Activated naive CD4-positive, alpha-beta T cell treated with anti-CD3 and anti-CD28 coated beads, Interleukin-2, amount 50 U/mL, for 72 hours (primary cell): Measurements from ENCODE around the gene GRIK3. TPM values are rescaled to one million over a fixed set of nuclear protein-coding genes. Genes with fewer than 3 reads are reported as not detected.

ENCODE experiments used
- ATAC-seq, 2 donors: fragments of 150-1000 bp; cut with Tn5 transposase; 2 replicates each; pipeline ENCODE4 v1.10.0; 2021; ENCODE audit warnings: mild to moderate bottlenecking in 2 of 2, moderate library complexity in 2 of 2
- DNase-seq, 2 donors: peaks; one replicate each; pipeline ENCODE4 v3.0.0; 2021 to 2022; ENCODE audit warnings: low spot score in 2 of 2
- H3K27ac Mint-ChIP-seq, 2 donors: one replicate each; pipeline ENCODE4 v1.8.0; 2022; ENCODE audit warnings: mild to moderate bottlenecking in 2 of 2, mixed read lengths in 2 of 2
- H3K36me3 Mint-ChIP-seq, 2 donors: one replicate each; pipeline ENCODE4 v1.8.0; 2022; ENCODE audit warnings: mixed read lengths in 2 of 2
- H3K9me3 Mint-ChIP-seq, 2 donors: one replicate each; pipeline ENCODE4 v1.8.0; 2022; ENCODE audit warnings: mixed read lengths in 2 of 2
- total RNA-seq, 2 donors: library from RNA; stranded (reverse); gene quantifications; one replicate each; pipeline ENCODE4 v1.2.3, GENCODE V29; 2022

Gene GRIK3
- total RNA-seq, 2 donors from 2014 or later = not detected

- DNase-seq = no peak
- no peak for ATAC-seq
Observed at GRCh38 chr1:37056325-37056724, 22.0 kb upstream of the GRIK3 start.

GRCh38 chr1:37055631-37056030, 21.3 kb upstream of the GRIK3 start:
- H3K9me3 Mint-ChIP-seq = no peaks in the 10 kb centered on the region
- ATAC-seq = no peak
- no peak overlapping the region for H3K27ac Mint-ChIP-seq

More at GRCh38 chr1:37056325-37056724, 22.0 kb upstream of the GRIK3 start:
- no peaks in the 10 kb centered on the region for H3K9me3 Mint-ChIP-seq
- H3K27ac Mint-ChIP-seq = no peak overlapping the region
- no peaks in the 10 kb centered on the region for H3K36me3 Mint-ChIP-seq

GRCh38 chr1:37053173-37053572, 18.9 kb upstream of the GRIK3 start:
- Mint-ChIP-seq H3K9me3 (no peaks in the 10 kb centered on the region), H3K27ac (no peak overlapping the region), H3K36me3 (no peaks in the 10 kb centered on the region)
- ATAC-seq (no peak), DNase-seq (no peak)

More at GRCh38 chr1:37055631-37056030, 21.3 kb upstream of the GRIK3 start:
- no peak for DNase-seq
- no peaks in the 10 kb centered on the region for H3K36me3 Mint-ChIP-seq

GRCh38 chr1:37052120-37052519, 17.8 kb upstream of the GRIK3 start:
- H3K9me3 Mint-ChIP-seq = no peaks in the 10 kb centered on the region
- ATAC-seq (no peak), DNase-seq (no peak)
- no peaks in the 10 kb centered on the region for H3K36me3 Mint-ChIP-seq
- no peak overlapping the region for H3K27ac Mint-ChIP-seq

GRCh38 chr1:37051346-37051745, 17.0 kb upstream of the GRIK3 start:
- no peak for ATAC-seq
- H3K9me3 Mint-ChIP-seq = no peaks in the 10 kb centered on the region
- DNase-seq = no peak
- H3K27ac Mint-ChIP-seq = no peak overlapping the region
- H3K36me3 Mint-ChIP-seq = no peaks in the 10 kb centered on the region

GRCh38 chr1:37047542-37047941, 13.2 kb upstream of the GRIK3 start:
- Mint-ChIP-seq H3K9me3 (no peaks in the 10 kb centered on the region), H3K36me3 (no peaks in the 10 kb centered on the region), H3K27ac (no peak overlapping the region)
- no peak for DNase-seq
- no peak for ATAC-seq

GRCh38 chr1:37043101-37043500, 8.8 kb upstream of the GRIK3 start:
- no peak overlapping the region for H3K27ac Mint-ChIP-seq
- no peak for ATAC-seq
- peaks cover 0 to 5% of the 10 kb centered on the region in 2 donors for H3K36me3 Mint-ChIP-seq
- H3K9me3 Mint-ChIP-seq = no peaks in the 10 kb centered on the region
- DNase-seq = no peak

- no peak for ATAC-seq
- DNase-seq = no peak
- Mint-ChIP-seq H3K36me3 (peaks cover 0 to 5% of the 10 kb centered on the region in 2 donors), H3K9me3 (no peaks in the 10 kb centered on the region), H3K27ac (no peak overlapping the region)
Observed at GRCh38 chr1:37042506-37042905, 8.2 kb upstream of the GRIK3 start.

GRCh38 chr1:37041483-37041882, 7.2 kb upstream of the GRIK3 start:
- no peaks in the 10 kb centered on the region for H3K9me3 Mint-ChIP-seq
- DNase-seq = no peak
- H3K36me3 Mint-ChIP-seq = peaks cover 0 to 5% of the 10 kb centered on the region in 2 donors
- ATAC-seq = no peak
- no peak overlapping the region for H3K27ac Mint-ChIP-seq

- Mint-ChIP-seq H3K36me3 (peaks cover 0 to 5% of the 10 kb centered on the region in 2 donors), H3K27ac (peak overlapping the region in 1 of 2 donors; percentile 31), H3K9me3 (no peaks in the 10 kb centered on the region)
- DNase-seq = no peak
- no peak for ATAC-seq
Observed at GRCh38 chr1:37040773-37041172, 6.5 kb upstream of the GRIK3 start.

GRCh38 chr1:37040261-37040660, 5.9 kb upstream of the GRIK3 start:
- peaks cover 0 to 5% of the 10 kb centered on the region in 2 donors for H3K36me3 Mint-ChIP-seq

GRCh38 chr1:37038227-37039093, 4.1 kb upstream of the GRIK3 start:
- Mint-ChIP-seq H3K36me3 (peaks cover 0 to 5% of the 10 kb centered on the region in 2 donors), H3K27ac (no peak overlapping the region), H3K9me3 (no peaks in the 10 kb centered on the region)
- DNase-seq (no peak), ATAC-seq (no peak)

More at GRCh38 chr1:37040261-37040660, 5.9 kb upstream of the GRIK3 start:
- ATAC-seq (no peak), DNase-seq (no peak)
- Mint-ChIP-seq H3K9me3 (no peaks in the 10 kb centered on the region), H3K27ac (no peak overlapping the region)

GRCh38 chr1:37037690-37038089, 3.4 kb upstream of the GRIK3 start:
- Mint-ChIP-seq H3K27ac (no peak overlapping the region), H3K9me3 (no peaks in the 10 kb centered on the region), H3K36me3 (peaks cover 0 to 5% of the 10 kb centered on the region in 2 donors)
- ATAC-seq (no peak), DNase-seq (no peak)

- Mint-ChIP-seq H3K9me3 (no peaks in the 10 kb centered on the region), H3K36me3 (peaks cover 0 to 5% of the 10 kb centered on the region in 2 donors), H3K27ac (no peak overlapping the region)
- DNase-seq = no peak
- ATAC-seq = no peak
Observed at GRCh38 chr1:37036667-37037053, 2.3 kb upstream of the GRIK3 start.

GRCh38 chr1:37035796-37036666, 1.7 kb upstream of the GRIK3 start:
- peak overlapping the region in 1 of 2 donors; percentile 77 for H3K27ac Mint-ChIP-seq
- H3K9me3 Mint-ChIP-seq = no peaks in the 10 kb centered on the region
- DNase-seq (no peak), ATAC-seq (peak; percentile 58 to 61)
- peaks cover 0 to 5% of the 10 kb centered on the region in 2 donors for H3K36me3 Mint-ChIP-seq

GRCh38 chr1:37035014-37035691, 838 bp upstream of the GRIK3 start:
- Mint-ChIP-seq H3K27ac (peak overlapping the region in 1 of 2 donors; percentile 77), H3K36me3 (peaks cover 0 to 5% of the 10 kb centered on the region in 2 donors)

More at GRCh38 chr1:37035014-37035691, 838 bp upstream of the GRIK3 start:
- no peak for DNase-seq
- H3K9me3 Mint-ChIP-seq = no peaks in the 10 kb centered on the region
- no peak for ATAC-seq
